HepG2 (cell line): ENCODE data around the gene TRIM66. TPM values are rescaled to one million over a fixed set of nuclear protein-coding genes. Genes with fewer than 3 reads are reported as not detected.

ENCODE experiments used
- CBX1 ChIP-seq: IDR thresholded peaks from one replicate; pipeline ENCODE4 v1.6.1; 2016; ENCODE audit warnings: antibody characterized with exemption, low read depth
- CBX2 ChIP-seq, 2 experiments: fragments of 200-600 bp in 1 of 2; sonication (generic); formaldehyde crosslinking in 1 of 2; IDR thresholded peaks; 2 replicates each; pipeline versions ENCODE4 v1.7.0 to v1.8.1; 2018 to 2022; ENCODE audit warnings: low read depth in 2 of 2, low read length in 1 of 2, mild to moderate bottlenecking in 1 of 2, missing genetic modification reagents in 1 of 2
- DZIP1 ChIP-seq: sonication (generic); formaldehyde crosslinking; IDR thresholded peaks from 2 replicates; pipeline ENCODE4 v1.5.0; 2020; ENCODE audit warnings: mild to moderate bottlenecking, missing genetic modification reagents
- GLI4 ChIP-seq: sonication (generic); formaldehyde crosslinking; IDR thresholded peaks from 2 replicates; pipeline ENCODE4 v1.5.1; 2020; ENCODE audit warnings: missing genetic modification reagents, mild to moderate bottlenecking, moderate library complexity, borderline replicate concordance
- JUND ChIP-seq: sonication (generic); formaldehyde crosslinking; IDR thresholded peaks from 2 replicates; pipeline ENCODE4 v1.8.0; 2022; ENCODE audit warnings: mild to moderate bottlenecking, missing genetic modification reagents
- KDM2A ChIP-seq: sonication (generic); formaldehyde crosslinking; IDR thresholded peaks from 2 replicates; pipeline ENCODE4 v1.4.0; 2020; ENCODE audit warnings: low read depth, missing genetic modification reagents, borderline replicate concordance
- MAFF ChIP-seq: IDR thresholded peaks from 2 replicates; pipeline ENCODE4 v1.6.1; 2011; ENCODE audit warnings: low read depth, low read length, improper control_type of control experiment
- MBD4 ChIP-seq: IDR thresholded peaks from 2 replicates; pipeline ENCODE4 v1.6.1; 2012; ENCODE audit warnings: low read length, inconsistent platforms, borderline replicate concordance
- MYC ChIP-seq: sonication (generic); formaldehyde crosslinking; IDR thresholded peaks from 2 replicates; pipeline ENCODE4 v1.9.0; 2021; ENCODE audit warnings: missing genetic modification reagents, borderline replicate concordance
- NAIF1 ChIP-seq: sonication (generic); formaldehyde crosslinking; IDR thresholded peaks from 2 replicates; pipeline ENCODE4 v1.5.0; 2020; ENCODE audit warnings: mild to moderate bottlenecking, missing genetic modification reagents, borderline replicate concordance
- RAD21 ChIP-seq: fragments of 450-650 bp; formaldehyde crosslinking; IDR thresholded peaks from 2 replicates; pipeline ENCODE4 v1.5.0; 2020; ENCODE audit warnings: mild to moderate bottlenecking
- SP140L ChIP-seq: sonication (generic); formaldehyde crosslinking; IDR thresholded peaks from 2 replicates; pipeline ENCODE4 v1.4.0; 2020; ENCODE audit warnings: missing genetic modification reagents, borderline replicate concordance
- TMF1 ChIP-seq: sonication (generic); formaldehyde crosslinking; IDR thresholded peaks from 2 replicates; pipeline ENCODE4 v1.8.1; 2022; ENCODE audit warnings: low read depth, missing genetic modification reagents
- ZKSCAN1 ChIP-seq: fragments of 150-350 bp; IDR thresholded peaks from 2 replicates; pipeline ENCODE4 v1.6.1; 2014; ENCODE audit warnings: low read length
- ZNF10 ChIP-seq: sonication (generic); formaldehyde crosslinking; IDR thresholded peaks from 2 replicates; pipeline ENCODE4 v1.4.0; 2020; ENCODE audit warnings: mild to moderate bottlenecking, low read depth, missing genetic modification reagents, borderline replicate concordance
- ZNF430 ChIP-seq: sonication (generic); formaldehyde crosslinking; IDR thresholded peaks from 2 replicates; pipeline ENCODE4 v1.9.0; 2021; ENCODE audit warnings: mild to moderate bottlenecking, missing genetic modification reagents
- ZNF713 ChIP-seq: sonication (generic); formaldehyde crosslinking; IDR thresholded peaks from 2 replicates; pipeline ENCODE4 v1.4.0; 2020; ENCODE audit warnings: mild to moderate bottlenecking, missing genetic modification reagents
- ZNF766 ChIP-seq: sonication (generic); formaldehyde crosslinking; IDR thresholded peaks from 2 replicates; pipeline ENCODE4 v1.5.0; 2020; ENCODE audit warnings: missing genetic modification reagents, borderline replicate concordance
- ZNF792 ChIP-seq: IDR thresholded peaks from 2 replicates; pipeline ENCODE4 v1.6.1; 2016
- ZUFSP ChIP-seq: sonication (generic); formaldehyde crosslinking; IDR thresholded peaks from 2 replicates; pipeline ENCODE4 v1.9.0; 2021; ENCODE audit warnings: missing genetic modification reagents, mild to moderate bottlenecking, borderline replicate concordance
- ZZZ3 ChIP-seq: sonication (generic); formaldehyde crosslinking; IDR thresholded peaks from 2 replicates; pipeline ENCODE4 v1.4.0; 2020; ENCODE audit warnings: missing genetic modification reagents, mild to moderate bottlenecking, borderline replicate concordance
- polyA plus RNA-seq, 8 experiments: library from polyadenylated mRNA; depleted of rRNA in 3 of 8; stranded (reverse) in 7 of 8; unstranded in 1 of 8; fragments of >200 nt; fragmentation: Illumina TruSeq in 4 of 8; extraction: Trizol in 4 of 8; gene quantifications; 2 replicates each; pipeline versions ENCODE4 v1.2.1 to v1.2.3, GENCODE V29; 2011 to 2016; ENCODE audit warnings: low read depth in 4 of 8, missing spikeins in 1 of 8, mixed read lengths in 1 of 8; ENCODE audit not compliant: insufficient read depth in 1 of 8
- total RNA-seq, 5 experiments: library from RNA; depleted of rRNA; stranded (reverse); fragments of >200 nt; fragmentation: Illumina TruSeq; extraction: Trizol; gene quantifications; 2 replicates each; pipeline ENCODE4 v1.2.3, GENCODE V29; 2016; ENCODE audit warnings: low read depth in 1 of 5
- TF ChIP-seq, protein P1 (sequence below), 2 experiments: fragments of 450-650 bp in 1 of 2; sonication (generic) in 1 of 2; formaldehyde crosslinking; IDR thresholded peaks; 2 replicates each; pipeline versions ENCODE4 v1.5.0 to v1.8.0; 2020 to 2022; ENCODE audit warnings: mild to moderate bottlenecking in 1 of 2, missing genetic modification reagents in 1 of 2

TRIM66 gene
- total and polyA plus RNA-seq, 2 of the 13 experiments (the other 11 are each of a cell fraction or from before 2014, with no cell fraction given) = 4.9 to 6.1 TPM

- TF ChIP-seq ZUFSP (no peak), CBX1 (no peak), GLI4 (CRISPR knock-in tag) (no peak), ZNF10 (CRISPR knock-in tag) (no peak), MYC (CRISPR knock-in tag) (peak; percentile 87; the same call in 1 of the 2 replicates), ZNF713 (CRISPR knock-in tag) (no peak), ZZZ3 (no peak), CBX2 (IDR thresholded peaks at IDR 0.05; ENCODE audit: low read depth, low read length) (no peak), CBX2 (CRISPR knock-in tag; IDR thresholded peaks at IDR 0.05; ENCODE audit: low read depth) (no peak), ZNF430 (no peak; the same call in 1 of the 2 replicates), TMF1 (CRISPR knock-in tag) (no peak), RAD21 (CRISPR knock-in tag) (0 out of 2 replicates have a peak, but pooled peaks have one; percentile 28), SP140L (CRISPR knock-in tag) (no peak), KDM2A (CRISPR knock-in tag) (peak; percentile 68; the same call in 1 of the 2 replicates), JUND (no peak), MBD4 (no peak), NAIF1 (CRISPR knock-in tag) (peak; percentile 63; the same call in 1 of the 2 replicates), ZNF792 (CRISPR knock-in tag) (0 out of 2 replicates have a peak, but pooled peaks have one; percentile 24), MAFF (no peak), ZNF766 (CRISPR knock-in tag) (peak; percentile 35; the same call in 1 of the 2 replicates), DZIP1 (no peak), ZKSCAN1 (no peak)
- TF ChIP-seq, protein P1, sequence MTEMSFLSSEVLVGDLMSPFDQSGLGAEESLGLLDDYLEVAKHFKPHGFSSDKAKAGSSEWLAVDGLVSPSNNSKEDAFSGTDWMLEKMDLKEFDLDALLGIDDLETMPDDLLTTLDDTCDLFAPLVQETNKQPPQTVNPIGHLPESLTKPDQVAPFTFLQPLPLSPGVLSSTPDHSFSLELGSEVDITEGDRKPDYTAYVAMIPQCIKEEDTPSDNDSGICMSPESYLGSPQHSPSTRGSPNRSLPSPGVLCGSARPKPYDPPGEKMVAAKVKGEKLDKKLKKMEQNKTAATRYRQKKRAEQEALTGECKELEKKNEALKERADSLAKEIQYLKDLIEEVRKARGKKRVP (CRISPR knock-in tag; IDR thresholded peaks at IDR 0.05) = no peak
These were observed 88.2 kb downstream of the TRIM66 start, which contains the start of gene STK33 (continued) for GRCh38 chr11:8593935-8594909.
